ENCODE data around the gene OGA. TPM values are rescaled to one million over a fixed set of nuclear protein-coding genes. Genes with fewer than 3 reads are reported as not detected.

OGA gene
- total RNA-seq, 4 donors from 2014 or later: 160 to 233 (median 190) TPM

DNA sequence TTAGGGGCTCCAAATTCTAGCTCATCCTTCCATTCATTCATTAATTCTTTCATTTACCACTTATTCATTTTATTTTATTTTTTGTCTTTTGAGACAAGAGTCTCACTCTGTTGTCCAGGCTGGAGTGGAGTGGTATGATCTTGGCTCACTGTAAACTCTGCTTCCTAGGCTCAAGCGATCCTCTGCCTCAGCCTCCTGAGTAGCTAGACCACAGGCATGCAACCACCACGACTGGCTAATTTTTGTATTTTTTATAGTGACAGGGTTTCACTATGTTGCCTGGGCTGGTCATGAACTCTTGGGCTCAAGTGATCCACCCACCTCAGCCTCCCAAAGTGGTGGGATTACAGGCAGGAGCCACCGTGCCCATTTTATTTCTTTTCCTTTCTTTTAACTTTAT lies 74.0 kb downstream of the OGA start:
- TF ChIP-seq, protein P1, sequence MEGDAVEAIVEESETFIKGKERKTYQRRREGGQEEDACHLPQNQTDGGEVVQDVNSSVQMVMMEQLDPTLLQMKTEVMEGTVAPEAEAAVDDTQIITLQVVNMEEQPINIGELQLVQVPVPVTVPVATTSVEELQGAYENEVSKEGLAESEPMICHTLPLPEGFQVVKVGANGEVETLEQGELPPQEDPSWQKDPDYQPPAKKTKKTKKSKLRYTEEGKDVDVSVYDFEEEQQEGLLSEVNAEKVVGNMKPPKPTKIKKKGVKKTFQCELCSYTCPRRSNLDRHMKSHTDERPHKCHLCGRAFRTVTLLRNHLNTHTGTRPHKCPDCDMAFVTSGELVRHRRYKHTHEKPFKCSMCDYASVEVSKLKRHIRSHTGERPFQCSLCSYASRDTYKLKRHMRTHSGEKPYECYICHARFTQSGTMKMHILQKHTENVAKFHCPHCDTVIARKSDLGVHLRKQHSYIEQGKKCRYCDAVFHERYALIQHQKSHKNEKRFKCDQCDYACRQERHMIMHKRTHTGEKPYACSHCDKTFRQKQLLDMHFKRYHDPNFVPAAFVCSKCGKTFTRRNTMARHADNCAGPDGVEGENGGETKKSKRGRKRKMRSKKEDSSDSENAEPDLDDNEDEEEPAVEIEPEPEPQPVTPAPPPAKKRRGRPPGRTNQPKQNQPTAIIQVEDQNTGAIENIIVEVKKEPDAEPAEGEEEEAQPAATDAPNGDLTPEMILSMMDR (IDR thresholded peaks at IDR 0.05; ENCODE audit: low read depth): no peak

DNA sequence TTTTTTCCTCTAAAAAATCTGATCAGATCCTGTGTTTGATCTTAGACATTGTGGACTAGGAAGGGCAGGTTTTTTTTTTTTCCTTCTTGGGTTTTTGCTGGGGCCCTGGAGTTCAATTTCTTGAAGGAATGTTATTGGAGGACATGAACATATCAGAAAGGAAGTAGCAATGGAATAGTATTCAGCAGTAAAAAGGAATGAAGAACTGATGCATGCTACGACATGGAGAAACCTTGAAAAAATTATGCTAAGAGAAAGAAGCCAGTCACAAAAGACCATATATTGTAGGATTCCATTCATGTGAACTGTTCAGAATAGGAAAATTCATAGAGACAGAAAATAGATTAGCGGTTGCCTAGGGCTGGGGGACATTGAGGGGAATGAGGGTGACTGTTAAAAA lies 76.3 kb downstream of the OGA start:
- TF ChIP-seq, protein P1 (IDR thresholded peaks at IDR 0.05; ENCODE audit: low read depth): no peak

DNA sequence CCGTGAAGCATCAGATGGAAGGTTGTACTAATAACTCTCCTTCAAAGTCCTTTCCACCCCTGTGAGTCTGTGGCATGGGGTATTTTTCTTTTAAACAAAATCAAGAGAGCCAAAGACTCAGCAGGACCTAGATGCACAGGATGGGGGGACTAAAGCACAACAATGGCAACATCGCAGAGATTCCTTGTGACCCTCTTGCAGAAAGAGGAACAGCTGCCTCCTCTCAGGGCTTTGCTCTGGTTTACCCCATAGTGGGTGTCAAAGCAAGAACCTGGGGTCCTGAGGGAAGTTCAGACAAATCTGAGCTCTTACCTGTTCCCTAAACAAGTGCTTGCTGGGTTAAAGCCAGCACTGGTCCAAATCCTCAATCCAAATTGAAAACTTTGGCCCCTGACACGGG lies 81.6 kb downstream of the OGA start:
- TF ChIP-seq, protein P1 (IDR thresholded peaks at IDR 0.05; ENCODE audit: low read depth): no peak

Other genes starting within 250 kb of the OGA start
- gene POLL, start 230.2 kb downstream of the OGA start, total RNA-seq: 10 to 100 TPM; 11.9 to 30.7 (median 21.4) TPM
- gene DPCD, start 230.1 kb downstream of the OGA start, total RNA-seq: 10 to 100 TPM; 12.2 to 16.0 (median 13.5) TPM
- 10 to 100 TPM; 41.7 to 88.0 (median 57.7) TPM for gene FBXW4, start 123.3 kb downstream of the OGA start, total RNA-seq
- not detected for gene FGF8, start 42.3 kb downstream of the OGA start, total RNA-seq
- gene NPM3, start 35.0 kb downstream of the OGA start, total RNA-seq: 10 to 100 TPM; 16.8 to 32.8 (median 25.7) TPM
- 100 to 1,000 TPM in 2 of 4 donors, 10 to 100 TPM in 2; 40.6 to 472 (median 78.2) TPM for gene KCNIP2, start 25.4 kb upstream of the OGA start, total RNA-seq
- gene ARMH3, start 237.7 kb upstream of the OGA start, total RNA-seq: 10 to 100 TPM; 11.9 to 18.4 (median 17.9) TPM
- 10 to 100 TPM in 3 of 4 donors, 1 to 10 TPM in 1; 7.2 to 27.9 (median 16.7) TPM for gene HPS6, start 246.9 kb upstream of the OGA start, total RNA-seq